Spleen (tissue), 7 donors: ENCODE data around the gene CPAMD8.

Experiments
- CTCF ChIP-seq, 11 experiments: fragments of 200-600 bp in 7 of 11; fragments of 450-650 bp in 4 of 11; sonication (generic) in 4 of 11; IDR thresholded peaks in 8 of 11; conservative IDR thresholded peaks in 3 of 11; 1 replicate in 7 of 11; 2 replicates in 4 of 11; pipeline versions ENCODE4 v1.4.0 to v1.8.0; 2016 to 2021; ENCODE audit warnings: antibody characterized with exemption in 11 of 11, inconsistent platforms in 4 of 11, mild to moderate bottlenecking in 1 of 11
- POLR2A ChIP-seq, 3 donors: fragments of 450-650 bp; IDR thresholded peaks; one replicate each; pipeline ENCODE4 v1.5.1; 2017; ENCODE audit warnings: antibody characterized with exemption in 3 of 3, mild to moderate bottlenecking in 1 of 3
- POLR2AphosphoS5 ChIP-seq, 3 donors: sonication (generic); formaldehyde crosslinking; IDR thresholded peaks; one replicate each; pipeline ENCODE4 v1.5.1; 2017; ENCODE audit warnings: antibody characterized with exemption in 3 of 3
- donor health status: DM: no; HTN: no; CAD: no; lungs with moderate emphysema.
- donor health status: DM: no; HTN: no; CAD: no.
- donor health status: DM: no; HTN: no; CAD: no.

GRCh38 chr19:16922949-16923348 lies 103.7 kb downstream of the CPAMD8 start:
- TF ChIP-seq POLR2AphosphoS5 (IDR thresholded peaks at IDR 0.05) (no peak), CTCF (IDR thresholded peaks at IDR 0.05 in 8 of 11, conservative IDR thresholded peaks at IDR 0.05 in 3 of 11) (no peak), POLR2A (IDR thresholded peaks at IDR 0.05) (no peak)
